IMR-90 (cell line): ENCODE measurements around the gene SOCS6.
"Not testable (repeated sequence)": the region's sequence is repeated elsewhere in the genome, so short reads cannot be mapped to it uniquely, and the experiment has no call there.

Source experiments
- CEBPB ChIP-seq: IDR thresholded peaks from 2 replicates; pipeline ENCODE4 v1.6.1; 2012; ENCODE audit warnings: low read depth, low read length, improper control_type of control experiment
- CHD1 ChIP-seq: IDR thresholded peaks from 2 replicates; pipeline ENCODE4 v1.6.1; 2012; ENCODE audit warnings: low read depth, low read length, improper control_type of control experiment
- MAFK ChIP-seq: IDR thresholded peaks from 2 replicates; pipeline ENCODE4 v1.6.1; 2012; ENCODE audit warnings: low read depth, low read length, improper control_type of control experiment
- MAZ ChIP-seq: IDR thresholded peaks from 2 replicates; pipeline ENCODE4 v1.6.1; 2012; ENCODE audit warnings: low read depth, mild to moderate bottlenecking, low read length, improper control_type of control experiment, moderate library complexity, borderline replicate concordance
- MXI1 ChIP-seq: IDR thresholded peaks from 2 replicates; pipeline ENCODE4 v1.6.1; 2012; ENCODE audit warnings: low read depth, mild to moderate bottlenecking, low read length, moderate library complexity, borderline replicate concordance
- NFE2L2 ChIP-seq: fragments of 150-350 bp; IDR thresholded peaks from 2 replicates; pipeline ENCODE4 v1.6.1; 2016; ENCODE audit warnings: low read depth, mild to moderate bottlenecking, low read length
- POLR2A ChIP-seq: IDR thresholded peaks from 2 replicates; pipeline ENCODE4 v1.6.1; 2012; ENCODE audit warnings: mild to moderate bottlenecking, low read depth, low read length
- RAD21 ChIP-seq: IDR thresholded peaks from 2 replicates; pipeline ENCODE4 v1.6.1; 2012; ENCODE audit warnings: low read length, improper control_type of control experiment
- RCOR1 ChIP-seq: IDR thresholded peaks from 2 replicates; pipeline ENCODE4 v1.6.1; 2012; ENCODE audit warnings: mild to moderate bottlenecking, low read length, improper control_type of control experiment; ENCODE audit not compliant: insufficient replicate concordance
- RFX5 ChIP-seq: IDR thresholded peaks from 2 replicates; pipeline ENCODE4 v1.8.0; 2012; ENCODE audit warnings: low read depth, mild to moderate bottlenecking, low read length, moderate library complexity
- SMC3 ChIP-seq: fragments of 150-350 bp; IDR thresholded peaks from 2 replicates; pipeline ENCODE4 v1.6.1; 2016; ENCODE audit warnings: low read depth, mild to moderate bottlenecking, antibody characterized with exemption, low read length, moderate library complexity
- TF ChIP-seq, protein P1 (sequence below): conservative IDR thresholded peaks from 2 replicates; pipeline ENCODE4 v1.5.1; 2012; ENCODE audit warnings: mild to moderate bottlenecking, low read depth, low read length, improper control_type of control experiment
- TF ChIP-seq, protein P2 (sequence below): fragments of 150-350 bp; IDR thresholded peaks from 2 replicates; pipeline ENCODE4 v1.6.1; 2017; ENCODE audit warnings: mild to moderate bottlenecking, antibody characterized with exemption, low read length, low read depth
- TF ChIP-seq, protein P3 (sequence below): fragments of 150-350 bp; IDR thresholded peaks from 2 replicates; pipeline ENCODE4 v1.6.1; 2016; ENCODE audit warnings: low read depth, mild to moderate bottlenecking, low read length, moderate library complexity, borderline replicate concordance

DNA sequence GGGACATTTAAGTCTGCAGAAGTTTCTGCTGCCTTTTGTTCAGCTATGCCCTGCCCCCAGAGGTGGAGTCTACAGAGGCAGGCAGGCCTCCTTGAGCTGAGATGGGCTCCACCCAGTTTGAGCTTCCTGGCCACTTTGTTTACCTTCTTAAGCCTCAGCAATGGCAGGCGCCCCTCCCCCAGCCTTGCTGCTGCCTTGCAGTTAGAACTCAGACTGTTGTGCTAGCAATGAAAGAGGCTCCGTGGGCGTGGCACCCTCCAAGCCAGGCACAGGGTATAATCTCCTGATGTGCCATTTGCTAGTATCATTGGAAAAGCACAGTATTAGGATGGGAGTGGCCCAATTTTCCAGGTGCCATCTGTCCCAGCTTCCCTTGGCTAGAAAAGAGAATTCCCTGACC lies 59.6 kb downstream of the SOCS6 start:
- TF ChIP-seq, protein P1, sequence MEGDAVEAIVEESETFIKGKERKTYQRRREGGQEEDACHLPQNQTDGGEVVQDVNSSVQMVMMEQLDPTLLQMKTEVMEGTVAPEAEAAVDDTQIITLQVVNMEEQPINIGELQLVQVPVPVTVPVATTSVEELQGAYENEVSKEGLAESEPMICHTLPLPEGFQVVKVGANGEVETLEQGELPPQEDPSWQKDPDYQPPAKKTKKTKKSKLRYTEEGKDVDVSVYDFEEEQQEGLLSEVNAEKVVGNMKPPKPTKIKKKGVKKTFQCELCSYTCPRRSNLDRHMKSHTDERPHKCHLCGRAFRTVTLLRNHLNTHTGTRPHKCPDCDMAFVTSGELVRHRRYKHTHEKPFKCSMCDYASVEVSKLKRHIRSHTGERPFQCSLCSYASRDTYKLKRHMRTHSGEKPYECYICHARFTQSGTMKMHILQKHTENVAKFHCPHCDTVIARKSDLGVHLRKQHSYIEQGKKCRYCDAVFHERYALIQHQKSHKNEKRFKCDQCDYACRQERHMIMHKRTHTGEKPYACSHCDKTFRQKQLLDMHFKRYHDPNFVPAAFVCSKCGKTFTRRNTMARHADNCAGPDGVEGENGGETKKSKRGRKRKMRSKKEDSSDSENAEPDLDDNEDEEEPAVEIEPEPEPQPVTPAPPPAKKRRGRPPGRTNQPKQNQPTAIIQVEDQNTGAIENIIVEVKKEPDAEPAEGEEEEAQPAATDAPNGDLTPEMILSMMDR, result not testable (repeated sequence)
- TF ChIP-seq SMC3, RAD21, CHD1, MAZ, MAFK, MXI1, RFX5, POLR2A, CEBPB, NFE2L2, RCOR1: not testable (repeated sequence)
- TF ChIP-seq, protein P2, sequence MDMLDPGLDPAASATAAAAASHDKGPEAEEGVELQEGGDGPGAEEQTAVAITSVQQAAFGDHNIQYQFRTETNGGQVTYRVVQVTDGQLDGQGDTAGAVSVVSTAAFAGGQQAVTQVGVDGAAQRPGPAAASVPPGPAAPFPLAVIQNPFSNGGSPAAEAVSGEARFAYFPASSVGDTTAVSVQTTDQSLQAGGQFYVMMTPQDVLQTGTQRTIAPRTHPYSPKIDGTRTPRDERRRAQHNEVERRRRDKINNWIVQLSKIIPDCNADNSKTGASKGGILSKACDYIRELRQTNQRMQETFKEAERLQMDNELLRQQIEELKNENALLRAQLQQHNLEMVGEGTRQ, result not testable (repeated sequence)
- TF ChIP-seq, protein P3, sequence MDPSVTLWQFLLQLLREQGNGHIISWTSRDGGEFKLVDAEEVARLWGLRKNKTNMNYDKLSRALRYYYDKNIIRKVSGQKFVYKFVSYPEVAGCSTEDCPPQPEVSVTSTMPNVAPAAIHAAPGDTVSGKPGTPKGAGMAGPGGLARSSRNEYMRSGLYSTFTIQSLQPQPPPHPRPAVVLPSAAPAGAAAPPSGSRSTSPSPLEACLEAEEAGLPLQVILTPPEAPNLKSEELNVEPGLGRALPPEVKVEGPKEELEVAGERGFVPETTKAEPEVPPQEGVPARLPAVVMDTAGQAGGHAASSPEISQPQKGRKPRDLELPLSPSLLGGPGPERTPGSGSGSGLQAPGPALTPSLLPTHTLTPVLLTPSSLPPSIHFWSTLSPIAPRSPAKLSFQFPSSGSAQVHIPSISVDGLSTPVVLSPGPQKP, result not testable (repeated sequence)
